Thoracic aorta (tissue), 2 donors: ENCODE data around the gene SSH2. TPM values are rescaled to one million over a fixed set of nuclear protein-coding genes. Genes with fewer than 3 reads are reported as not detected.

Source experiments
- ATAC-seq: fragments of 150-250 bp; one replicate; pipeline ENCODE4 v1.8.0; 2017; ENCODE audit warnings: low read depth; ENCODE audit not compliant: insufficient number of reproducible peaks, low FRiP score
- DNase-seq: peaks from one replicate; pipeline ENCODE4 v3.0.0-alpha.2; 2020; ENCODE audit warnings: low spot score
- H3K27ac ChIP-seq, 2 donors: fragments of 200-600 bp; sonication (generic); 1 replicate in 1 of 2; 2 replicates in 1 of 2; pipeline ENCODE4 v1.5.1; 2016; ENCODE audit warnings: mild to moderate bottlenecking in 2 of 2, moderate library complexity in 2 of 2
- H3K27me3 ChIP-seq: fragments of 200-600 bp; sonication (generic); replicated peaks from 2 replicates; pipeline ENCODE4 v1.6.0; 2016; ENCODE audit warnings: mild to moderate bottlenecking; ENCODE audit not compliant: insufficient read depth
- H3K36me3 ChIP-seq: fragments of 200-600 bp; sonication (generic); one replicate; pipeline ENCODE4 v1.5.1; 2016
- H3K4me1 ChIP-seq, 2 donors: fragments of 200-600 bp; sonication (generic); 1 replicate in 1 of 2; 2 replicates in 1 of 2; pipeline versions ENCODE4 v1.5.1 to v1.6.0; 2016; ENCODE audit warnings: low read depth in 2 of 2, mild to moderate bottlenecking in 1 of 2; ENCODE audit not compliant: control insufficient read depth in 1 of 2
- H3K4me3 ChIP-seq: fragments of 200-600 bp; sonication (generic); 2 replicates; pipeline ENCODE4 v1.5.1; 2016; ENCODE audit warnings: mild to moderate bottlenecking
- H3K9me3 ChIP-seq: fragments of 200-600 bp; sonication (generic); 2 replicates; pipeline ENCODE4 v1.5.1; 2016
- total RNA-seq, 2 donors: library from RNA; depleted of rRNA; stranded (reverse); fragments of >200 nt; gene quantifications; one replicate each; pipeline versions ENCODE4 v1.1.0 to v1.2.3, GENCODE V29; 2016
- TF ChIP-seq, protein P1 (sequence below): fragments of 200-600 bp; sonication (generic); IDR thresholded peaks from one replicate; pipeline ENCODE4 v1.5.1; 2019; ENCODE audit warnings: antibody characterized with exemption

SSH2 gene
- total RNA-seq, 2 donors from 2014 or later = 31.5 to 33.2 TPM

DNA sequence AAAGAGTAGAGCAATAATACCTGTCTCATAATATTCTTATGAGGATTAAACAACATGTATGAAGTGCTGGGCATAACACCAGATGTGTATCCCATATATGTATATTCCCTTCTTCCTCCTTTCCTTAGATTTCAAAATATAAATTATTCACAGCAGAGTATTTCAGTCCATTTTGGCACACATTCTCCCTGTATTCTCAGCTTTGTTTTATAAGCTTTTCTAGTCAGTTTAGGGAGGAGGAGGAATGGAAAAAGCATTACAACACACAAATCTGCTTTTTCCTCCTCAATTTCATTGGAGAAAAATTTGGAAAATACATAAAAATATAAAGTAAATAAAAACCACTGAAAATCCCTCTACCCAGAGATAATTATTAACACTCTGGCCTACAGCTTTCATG, 260.8 kb downstream of the SSH2 start:
- no peak for DNase-seq
- TF ChIP-seq, protein P1, sequence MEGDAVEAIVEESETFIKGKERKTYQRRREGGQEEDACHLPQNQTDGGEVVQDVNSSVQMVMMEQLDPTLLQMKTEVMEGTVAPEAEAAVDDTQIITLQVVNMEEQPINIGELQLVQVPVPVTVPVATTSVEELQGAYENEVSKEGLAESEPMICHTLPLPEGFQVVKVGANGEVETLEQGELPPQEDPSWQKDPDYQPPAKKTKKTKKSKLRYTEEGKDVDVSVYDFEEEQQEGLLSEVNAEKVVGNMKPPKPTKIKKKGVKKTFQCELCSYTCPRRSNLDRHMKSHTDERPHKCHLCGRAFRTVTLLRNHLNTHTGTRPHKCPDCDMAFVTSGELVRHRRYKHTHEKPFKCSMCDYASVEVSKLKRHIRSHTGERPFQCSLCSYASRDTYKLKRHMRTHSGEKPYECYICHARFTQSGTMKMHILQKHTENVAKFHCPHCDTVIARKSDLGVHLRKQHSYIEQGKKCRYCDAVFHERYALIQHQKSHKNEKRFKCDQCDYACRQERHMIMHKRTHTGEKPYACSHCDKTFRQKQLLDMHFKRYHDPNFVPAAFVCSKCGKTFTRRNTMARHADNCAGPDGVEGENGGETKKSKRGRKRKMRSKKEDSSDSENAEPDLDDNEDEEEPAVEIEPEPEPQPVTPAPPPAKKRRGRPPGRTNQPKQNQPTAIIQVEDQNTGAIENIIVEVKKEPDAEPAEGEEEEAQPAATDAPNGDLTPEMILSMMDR = no peak
- H3K9me3 ChIP-seq = no peaks in the 10 kb centered on the region
- no peaks in the 10 kb centered on the region for H3K27me3 ChIP-seq
- peaks cover 5% of the 10 kb centered on the region for H3K36me3 ChIP-seq
- ATAC-seq = no peak
- no peak overlapping the region for H3K27ac ChIP-seq
- no peak overlapping the region for H3K4me3 ChIP-seq
- peaks cover 0 to 4% of the 10 kb centered on the region in 2 donors for H3K4me1 ChIP-seq

DNA sequence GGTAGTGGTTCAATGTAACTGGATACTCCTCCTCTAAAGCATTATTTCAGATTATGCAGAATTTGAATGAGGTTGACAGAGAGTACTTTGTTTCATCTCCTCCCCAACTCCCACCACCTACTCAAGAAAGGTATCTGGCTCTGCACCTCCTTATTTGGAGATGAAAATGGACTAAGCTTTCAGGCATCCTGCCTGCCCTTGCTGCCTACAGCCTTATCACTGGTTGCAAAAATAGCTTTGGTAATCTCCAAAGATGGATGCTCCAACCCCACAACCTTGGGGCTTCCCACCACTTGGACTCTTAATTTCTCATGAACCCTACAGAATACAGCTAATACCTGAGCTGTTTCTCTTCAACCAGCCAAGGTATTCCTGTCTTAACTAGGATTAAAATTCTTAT, 262.1 kb downstream of the SSH2 start:
- Histone ChIP-seq H3K27ac (no peak overlapping the region), H3K36me3 (peaks cover 5% of the 10 kb centered on the region), H3K4me1 (peaks cover 5 to 12% of the 10 kb centered on the region in 2 donors), H3K4me3 (no peak overlapping the region), H3K9me3 (no peaks in the 10 kb centered on the region), H3K27me3 (no peaks in the 10 kb centered on the region)
- TF ChIP-seq, protein P1 = no peak
- DNase-seq (no peak), ATAC-seq (no peak)

DNA sequence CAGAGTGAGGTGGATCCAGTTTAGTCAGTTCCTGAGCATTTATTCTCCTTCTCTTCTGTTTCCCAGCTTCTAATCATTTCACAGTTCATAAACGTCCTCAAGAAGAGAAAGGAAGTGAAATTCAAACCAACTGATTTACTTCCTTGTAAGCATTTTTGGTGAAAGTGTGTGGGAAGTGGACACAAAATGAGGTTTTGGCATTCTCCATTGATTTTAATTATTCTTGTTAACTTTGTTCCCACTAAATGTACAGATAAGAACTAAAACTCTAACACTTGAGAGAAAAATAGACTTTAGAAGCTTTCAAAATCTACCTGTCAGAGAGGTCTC, 264.6 kb downstream of the SSH2 start:
- Histone ChIP-seq H3K27me3 (no peaks in the 10 kb centered on the region), H3K9me3 (no peaks in the 10 kb centered on the region), H3K4me3 (no peak overlapping the region), H3K27ac (no peak overlapping the region), H3K4me1 (peaks cover 6 to 23% of the 10 kb centered on the region in 2 donors), H3K36me3 (no peaks in the 10 kb centered on the region)
- ATAC-seq = no peak
- TF ChIP-seq, protein P1 = no peak
- no peak for DNase-seq

DNA sequence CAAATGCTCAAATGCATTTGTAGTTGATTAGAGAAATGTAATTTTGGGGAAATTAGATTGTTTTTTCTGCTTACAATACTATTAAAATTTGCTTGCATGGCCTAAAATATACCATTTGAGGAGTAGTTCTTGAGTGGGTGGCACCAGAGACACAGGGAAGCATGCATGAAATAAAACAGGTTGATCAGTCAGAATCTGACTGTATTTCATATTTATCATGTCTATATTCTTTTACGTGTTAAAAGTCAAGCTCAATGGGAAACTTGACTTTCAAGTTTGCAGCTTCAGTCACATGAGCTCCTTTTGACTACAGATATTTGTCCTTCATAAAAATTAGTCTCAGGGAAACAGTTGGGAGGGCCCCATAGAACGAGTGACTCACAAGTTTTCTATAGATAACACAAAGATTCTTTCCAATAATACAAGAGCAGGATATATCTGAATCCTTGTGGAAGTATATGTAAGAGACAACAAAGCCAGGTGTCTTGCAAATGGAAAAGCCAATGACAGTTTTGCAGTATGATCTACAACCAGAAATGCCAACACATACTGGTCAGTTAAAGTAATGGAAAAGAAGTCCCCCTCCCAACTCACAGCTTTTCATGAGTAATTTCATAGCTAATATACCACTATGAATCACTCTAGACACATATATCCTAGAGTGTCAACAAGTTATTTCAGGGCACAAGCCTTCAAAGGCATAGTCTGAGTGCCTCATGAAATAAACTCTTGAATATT, 265.1 kb downstream of the SSH2 start:
- ATAC-seq (no peak), DNase-seq (no peak)
- Histone ChIP-seq H3K27ac (no peak overlapping the region), H3K27me3 (no peaks in the 10 kb centered on the region), H3K36me3 (peaks cover 2% of the 10 kb centered on the region), H3K4me3 (no peak overlapping the region), H3K9me3 (no peaks in the 10 kb centered on the region), H3K4me1 (peaks cover 6 to 23% of the 10 kb centered on the region in 2 donors)
- TF ChIP-seq, protein P1 = no peak

DNA sequence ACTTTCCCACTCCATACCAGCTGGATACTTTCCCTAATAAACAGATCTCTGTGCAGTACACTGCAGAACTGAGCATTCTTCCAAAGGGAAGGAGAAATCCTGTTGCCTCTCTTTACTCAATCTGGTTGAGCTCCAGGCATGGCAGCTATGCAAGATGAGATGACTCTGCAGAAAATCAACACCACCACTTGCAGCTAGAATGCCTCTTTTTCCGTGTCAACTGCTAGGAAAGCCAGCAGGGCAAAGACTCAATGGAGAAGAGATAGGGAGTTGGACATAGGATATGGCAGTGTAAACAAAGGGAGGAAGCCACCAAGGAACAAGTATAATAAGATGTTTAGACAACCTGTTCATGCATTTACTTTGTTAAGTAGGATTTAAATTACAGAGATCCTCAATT, 266.9 kb downstream of the SSH2 start:
- no peak for ATAC-seq
- TF ChIP-seq, protein P1 = no peak

More for the DNA sequence above, 266.9 kb downstream of the SSH2 start:
- Histone ChIP-seq H3K27ac (no peak overlapping the region), H3K9me3 (no peaks in the 10 kb centered on the region), H3K36me3 (peaks cover 2% of the 10 kb centered on the region), H3K4me3 (no peak overlapping the region), H3K4me1 (peaks cover 6 to 21% of the 10 kb centered on the region in 2 donors), H3K27me3 (no peaks in the 10 kb centered on the region)
- no peak for DNase-seq
